HL-60 (cell line): Measurements from ENCODE around the gene MATR3.

Experiments
- DNase-seq, 2 experiments: peaks; one replicate each; pipeline ENCODE4 v3.0.0-alpha.2; 2010 to 2020; ENCODE audit warnings: low read depth in 1 of 2, low spot score in 1 of 2
- H3K27ac ChIP-seq: fragments of 250-450 bp; sonication (Bioruptor Pico); replicated peaks from 2 replicates; pipeline ENCODE4 v1.5.1; 2020; ENCODE audit warnings: mild to moderate bottlenecking, moderate library complexity
- H3K27me3 ChIP-seq: fragments of 250-450 bp; sonication (Bioruptor Pico); 2 replicates; pipeline ENCODE4 v1.5.1; 2021; ENCODE audit warnings: mild to moderate bottlenecking, moderate library complexity; ENCODE audit not compliant: insufficient read depth, poor library complexity, severe bottlenecking
- H3K4me3 ChIP-seq: replicated peaks from 2 replicates; pipeline ENCODE4 v1.5.1; 2011; ENCODE audit warnings: mild to moderate bottlenecking, control low read depth, low read length; ENCODE audit not compliant: insufficient read depth
- GABPA ChIP-seq: IDR thresholded peaks from 2 replicates; pipeline ENCODE4 v1.6.1; 2012; ENCODE audit warnings: low read depth
- POLR2AphosphoS5 ChIP-seq: IDR thresholded peaks from 2 replicates; pipeline ENCODE4 v1.6.1; 2012; ENCODE audit warnings: low read depth
- SPI1 ChIP-seq: IDR thresholded peaks from 2 replicates; pipeline ENCODE4 v1.6.1; 2012; ENCODE audit warnings: low read depth, mild to moderate bottlenecking, borderline replicate concordance
- TF ChIP-seq, protein P1 (sequence below): IDR thresholded peaks from one replicate; pipeline ENCODE4 v1.5.1; 2011; ENCODE audit warnings: low read length, control low read depth, inconsistent platforms; ENCODE audit not compliant: insufficient read depth
- TF ChIP-seq, protein P2 (sequence below): IDR thresholded peaks from 2 replicates; pipeline ENCODE4 v1.6.1; 2012; ENCODE audit warnings: low read depth; ENCODE audit not compliant: insufficient replicate concordance

MATR3 gene

DNA sequence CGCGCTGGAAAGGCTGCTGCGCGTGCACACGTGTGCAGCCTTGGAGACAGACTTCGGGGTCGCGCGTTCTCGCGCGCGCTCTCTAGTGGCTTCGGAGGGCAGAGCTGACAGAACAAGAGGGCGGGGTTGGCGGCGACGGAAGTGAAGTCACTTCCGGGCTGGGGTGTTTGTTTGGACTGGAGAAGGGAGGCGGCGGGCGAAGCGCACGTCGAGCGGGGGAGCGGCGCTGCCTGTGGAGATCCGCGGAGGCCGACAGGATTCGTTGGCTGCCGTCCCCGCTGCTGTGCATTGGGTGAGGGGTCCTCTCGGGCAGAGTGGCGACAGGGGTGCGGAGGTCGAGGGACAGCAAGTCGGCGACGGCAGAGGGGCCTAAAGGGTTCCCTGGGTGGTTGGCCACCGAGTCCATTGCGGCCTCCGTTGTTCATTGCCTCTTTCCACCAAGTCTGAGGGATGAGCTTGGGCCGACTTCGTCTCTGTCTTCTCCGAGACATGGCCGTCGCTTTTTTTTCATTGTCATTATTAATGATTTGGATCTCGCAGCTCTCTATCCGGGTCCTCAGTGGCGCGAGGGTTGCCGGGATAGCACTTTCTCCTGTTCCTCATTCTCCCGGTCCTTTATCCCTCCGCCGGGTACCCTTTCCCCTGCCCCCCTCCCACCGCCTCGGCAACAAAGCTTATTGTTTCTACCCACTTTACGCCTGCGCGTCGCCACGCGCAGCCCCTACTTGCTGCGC lies 48.3 kb downstream of the MATR3 start, which contains the start of gene PAIP2:
PAIP2 (plus strand) TSS at position 166 of the 734 bp plus-strand sequence. CDS start 21,931 bp downstream, outside the sequence.
- peak within 1 kb of the TSS; percentile 88 for H3K27ac ChIP-seq
- H3K4me3 ChIP-seq = peak within 1 kb of the TSS; percentile 82
- DNase-seq = peak; percentile 86 to 92
- TF ChIP-seq, protein P1, sequence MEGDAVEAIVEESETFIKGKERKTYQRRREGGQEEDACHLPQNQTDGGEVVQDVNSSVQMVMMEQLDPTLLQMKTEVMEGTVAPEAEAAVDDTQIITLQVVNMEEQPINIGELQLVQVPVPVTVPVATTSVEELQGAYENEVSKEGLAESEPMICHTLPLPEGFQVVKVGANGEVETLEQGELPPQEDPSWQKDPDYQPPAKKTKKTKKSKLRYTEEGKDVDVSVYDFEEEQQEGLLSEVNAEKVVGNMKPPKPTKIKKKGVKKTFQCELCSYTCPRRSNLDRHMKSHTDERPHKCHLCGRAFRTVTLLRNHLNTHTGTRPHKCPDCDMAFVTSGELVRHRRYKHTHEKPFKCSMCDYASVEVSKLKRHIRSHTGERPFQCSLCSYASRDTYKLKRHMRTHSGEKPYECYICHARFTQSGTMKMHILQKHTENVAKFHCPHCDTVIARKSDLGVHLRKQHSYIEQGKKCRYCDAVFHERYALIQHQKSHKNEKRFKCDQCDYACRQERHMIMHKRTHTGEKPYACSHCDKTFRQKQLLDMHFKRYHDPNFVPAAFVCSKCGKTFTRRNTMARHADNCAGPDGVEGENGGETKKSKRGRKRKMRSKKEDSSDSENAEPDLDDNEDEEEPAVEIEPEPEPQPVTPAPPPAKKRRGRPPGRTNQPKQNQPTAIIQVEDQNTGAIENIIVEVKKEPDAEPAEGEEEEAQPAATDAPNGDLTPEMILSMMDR = peak; percentile 11
- TF ChIP-seq GABPA (peak; percentile 76), POLR2AphosphoS5 (peak; percentile 81), SPI1 (peak; percentile 55; the same call in 1 of the 2 replicates)
- TF ChIP-seq, protein P2, sequence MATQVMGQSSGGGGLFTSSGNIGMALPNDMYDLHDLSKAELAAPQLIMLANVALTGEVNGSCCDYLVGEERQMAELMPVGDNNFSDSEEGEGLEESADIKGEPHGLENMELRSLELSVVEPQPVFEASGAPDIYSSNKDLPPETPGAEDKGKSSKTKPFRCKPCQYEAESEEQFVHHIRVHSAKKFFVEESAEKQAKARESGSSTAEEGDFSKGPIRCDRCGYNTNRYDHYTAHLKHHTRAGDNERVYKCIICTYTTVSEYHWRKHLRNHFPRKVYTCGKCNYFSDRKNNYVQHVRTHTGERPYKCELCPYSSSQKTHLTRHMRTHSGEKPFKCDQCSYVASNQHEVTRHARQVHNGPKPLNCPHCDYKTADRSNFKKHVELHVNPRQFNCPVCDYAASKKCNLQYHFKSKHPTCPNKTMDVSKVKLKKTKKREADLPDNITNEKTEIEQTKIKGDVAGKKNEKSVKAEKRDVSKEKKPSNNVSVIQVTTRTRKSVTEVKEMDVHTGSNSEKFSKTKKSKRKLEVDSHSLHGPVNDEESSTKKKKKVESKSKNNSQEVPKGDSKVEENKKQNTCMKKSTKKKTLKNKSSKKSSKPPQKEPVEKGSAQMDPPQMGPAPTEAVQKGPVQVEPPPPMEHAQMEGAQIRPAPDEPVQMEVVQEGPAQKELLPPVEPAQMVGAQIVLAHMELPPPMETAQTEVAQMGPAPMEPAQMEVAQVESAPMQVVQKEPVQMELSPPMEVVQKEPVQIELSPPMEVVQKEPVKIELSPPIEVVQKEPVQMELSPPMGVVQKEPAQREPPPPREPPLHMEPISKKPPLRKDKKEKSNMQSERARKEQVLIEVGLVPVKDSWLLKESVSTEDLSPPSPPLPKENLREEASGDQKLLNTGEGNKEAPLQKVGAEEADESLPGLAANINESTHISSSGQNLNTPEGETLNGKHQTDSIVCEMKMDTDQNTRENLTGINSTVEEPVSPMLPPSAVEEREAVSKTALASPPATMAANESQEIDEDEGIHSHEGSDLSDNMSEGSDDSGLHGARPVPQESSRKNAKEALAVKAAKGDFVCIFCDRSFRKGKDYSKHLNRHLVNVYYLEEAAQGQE = no peak
- no peaks in the 10 kb centered on the region for H3K27me3 ChIP-seq

DNA sequence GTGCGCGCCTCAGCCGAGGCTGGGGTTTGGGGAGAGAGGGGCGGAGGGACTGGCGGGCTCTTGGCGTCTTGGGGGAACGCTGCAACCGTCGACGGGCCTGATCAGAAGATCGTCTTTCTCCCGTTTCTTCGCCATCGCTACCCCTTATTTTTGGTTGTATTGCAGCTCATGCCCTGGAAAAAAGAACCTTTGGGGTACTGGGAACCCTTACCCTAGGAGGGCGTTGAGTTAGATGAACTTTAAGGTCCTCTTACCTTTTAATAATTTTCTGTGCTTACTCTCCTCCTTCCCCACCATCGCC lies 48.8 kb downstream of the MATR3 start:
- H3K27me3 ChIP-seq = no peaks in the 10 kb centered on the region
- peak overlapping the region; percentile 88 for H3K27ac ChIP-seq
- DNase-seq = no peak
- peak overlapping the region; percentile 82 for H3K4me3 ChIP-seq
- TF ChIP-seq, protein P2 = no peak
- TF ChIP-seq GABPA (no peak), SPI1 (no peak), POLR2AphosphoS5 (no peak)
- TF ChIP-seq, protein P1 = no peak

DNA sequence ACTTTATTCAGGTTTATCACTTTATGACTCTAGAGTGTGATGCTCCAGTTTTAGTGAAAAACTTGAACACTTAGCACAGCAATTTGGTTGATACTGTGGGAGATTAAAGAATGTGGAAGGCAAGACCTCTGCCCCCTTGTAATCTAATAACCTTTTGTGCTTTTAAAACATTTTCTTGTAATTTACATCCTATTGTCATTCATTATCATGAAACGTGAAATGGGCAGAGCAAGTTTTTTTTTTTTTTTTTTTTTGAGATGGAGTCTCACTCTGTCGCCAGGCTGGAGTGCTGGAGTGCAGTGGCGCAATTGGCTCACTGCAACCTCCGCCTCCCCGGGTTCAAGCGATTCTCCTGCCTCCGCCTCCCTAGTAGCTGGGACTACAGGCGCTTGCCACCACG lies 49.9 kb downstream of the MATR3 start:
- Histone ChIP-seq H3K27me3 (no peaks in the 10 kb centered on the region), H3K4me3 (no peak overlapping the region), H3K27ac (no peak overlapping the region; the same call in 1 of the 2 replicates)
- no peak for DNase-seq
- TF ChIP-seq, protein P2 = no peak
- no peak for TF ChIP-seq GABPA
- TF ChIP-seq POLR2AphosphoS5 = no peak
- no peak for TF ChIP-seq SPI1
- TF ChIP-seq, protein P1 = no peak
